GM18526 (cell line): ENCODE measurements around the gene ZRSR2.

ENCODE experiments used
- POLR2A ChIP-seq: IDR thresholded peaks from 3 replicates; pipeline ENCODE4 v1.6.1; 2011; ENCODE audit not compliant: insufficient read length; ENCODE audit errors: extremely low read depth

Gene ZRSR2, protein sequence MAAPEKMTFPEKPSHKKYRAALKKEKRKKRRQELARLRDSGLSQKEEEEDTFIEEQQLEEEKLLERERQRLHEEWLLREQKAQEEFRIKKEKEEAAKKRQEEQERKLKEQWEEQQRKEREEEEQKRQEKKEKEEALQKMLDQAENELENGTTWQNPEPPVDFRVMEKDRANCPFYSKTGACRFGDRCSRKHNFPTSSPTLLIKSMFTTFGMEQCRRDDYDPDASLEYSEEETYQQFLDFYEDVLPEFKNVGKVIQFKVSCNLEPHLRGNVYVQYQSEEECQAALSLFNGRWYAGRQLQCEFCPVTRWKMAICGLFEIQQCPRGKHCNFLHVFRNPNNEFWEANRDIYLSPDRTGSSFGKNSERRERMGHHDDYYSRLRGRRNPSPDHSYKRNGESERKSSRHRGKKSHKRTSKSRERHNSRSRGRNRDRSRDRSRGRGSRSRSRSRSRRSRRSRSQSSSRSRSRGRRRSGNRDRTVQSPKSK

DNA sequence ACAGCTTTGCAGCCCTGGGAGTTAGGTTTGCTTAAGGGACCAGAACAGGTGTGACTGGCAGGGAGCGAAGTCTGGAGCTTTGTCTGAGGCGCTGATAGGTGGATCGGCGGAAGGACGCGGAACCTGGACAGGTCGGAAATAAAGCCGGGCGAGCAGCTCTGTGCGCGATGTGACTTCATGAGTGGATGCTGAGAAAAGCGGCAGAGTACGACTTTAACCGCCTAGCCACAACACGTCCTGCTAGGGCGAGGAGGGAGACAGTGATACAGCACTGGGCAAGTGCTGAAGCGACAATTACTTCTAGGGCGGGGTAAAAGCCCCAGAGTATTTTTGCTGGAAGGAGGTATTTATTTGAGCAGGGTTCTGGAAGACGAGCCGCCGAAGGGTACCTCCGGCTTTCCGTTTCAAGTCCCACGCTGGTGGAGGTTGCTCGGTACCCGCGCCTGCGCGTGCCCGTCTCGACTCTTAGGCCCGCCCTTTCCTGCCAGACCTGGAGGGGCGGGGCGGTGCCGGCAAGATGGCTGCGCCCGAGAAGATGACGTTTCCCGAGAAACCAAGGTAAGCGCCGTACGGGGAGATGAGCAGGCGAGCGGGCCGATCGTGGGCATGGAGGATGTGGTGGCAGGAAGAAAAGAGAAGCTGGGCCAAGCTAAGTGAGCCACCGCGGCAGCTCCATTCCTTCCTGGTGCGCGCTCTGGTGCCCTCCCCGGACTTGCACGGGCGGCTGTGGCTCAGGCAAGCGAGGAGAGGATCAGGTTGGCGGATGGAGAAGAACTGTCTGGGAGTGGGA lies at the start of gene ZRSR2:
ZRSR2 (plus strand) TSS at position 506 of the 790 bp plus-strand sequence; CDS start at position 518, 12 bp downstream.
- TF ChIP-seq POLR2A: peak; percentile 88

DNA sequence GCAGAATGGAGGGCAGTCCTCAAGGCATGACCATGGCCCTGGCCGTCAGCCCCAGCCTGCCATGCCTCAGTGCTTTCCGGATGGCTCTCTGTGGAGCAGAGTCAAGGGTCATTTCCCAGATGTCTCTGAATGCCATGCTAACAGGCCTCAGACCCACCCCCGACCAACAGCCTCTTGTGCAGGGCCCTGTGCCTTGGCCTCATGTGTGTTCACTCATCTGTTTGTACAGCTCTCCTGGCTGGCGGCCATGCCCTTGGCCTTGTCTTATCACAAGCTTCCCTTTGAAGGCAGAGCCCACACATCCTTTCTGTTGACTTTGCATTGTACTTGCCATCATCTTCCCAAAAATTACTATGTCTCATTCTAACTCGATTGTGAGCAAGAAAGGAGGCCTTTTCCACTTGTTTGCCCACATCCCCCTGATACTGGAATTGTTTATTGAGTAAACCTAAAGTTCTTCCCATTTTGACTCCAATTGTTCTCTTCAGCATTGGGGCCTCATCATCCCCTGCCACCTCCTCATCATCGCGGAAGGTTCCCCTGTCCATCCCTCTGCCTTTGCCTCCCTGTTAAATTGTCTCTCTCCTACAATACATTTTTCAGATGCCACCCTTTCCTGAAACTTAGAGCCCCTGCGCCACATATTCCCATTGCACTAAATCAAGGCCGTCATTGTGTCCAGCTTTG lies 46.0 kb upstream of the ZRSR2 start:
- TF ChIP-seq POLR2A: no peak

DNA sequence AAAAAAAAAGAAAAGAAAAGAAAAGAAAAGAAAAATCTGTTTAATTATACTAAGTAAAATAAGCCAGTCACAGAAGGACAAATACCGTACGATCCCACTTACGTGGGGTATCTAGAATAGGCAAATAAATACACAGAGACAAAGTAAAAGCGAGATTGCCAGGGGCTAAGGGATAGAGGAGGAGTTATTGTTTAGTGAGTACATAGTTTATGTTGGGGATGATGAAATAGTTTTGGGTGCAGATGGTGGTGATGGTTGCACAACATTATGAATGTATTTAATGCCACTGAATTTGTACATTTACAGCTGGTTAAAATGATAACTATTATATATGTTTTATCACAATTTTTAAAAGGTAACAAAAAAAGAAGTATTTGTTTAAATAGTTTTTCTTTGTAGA lies 45.1 kb upstream of the ZRSR2 start:
- TF ChIP-seq POLR2A: no peak

DNA sequence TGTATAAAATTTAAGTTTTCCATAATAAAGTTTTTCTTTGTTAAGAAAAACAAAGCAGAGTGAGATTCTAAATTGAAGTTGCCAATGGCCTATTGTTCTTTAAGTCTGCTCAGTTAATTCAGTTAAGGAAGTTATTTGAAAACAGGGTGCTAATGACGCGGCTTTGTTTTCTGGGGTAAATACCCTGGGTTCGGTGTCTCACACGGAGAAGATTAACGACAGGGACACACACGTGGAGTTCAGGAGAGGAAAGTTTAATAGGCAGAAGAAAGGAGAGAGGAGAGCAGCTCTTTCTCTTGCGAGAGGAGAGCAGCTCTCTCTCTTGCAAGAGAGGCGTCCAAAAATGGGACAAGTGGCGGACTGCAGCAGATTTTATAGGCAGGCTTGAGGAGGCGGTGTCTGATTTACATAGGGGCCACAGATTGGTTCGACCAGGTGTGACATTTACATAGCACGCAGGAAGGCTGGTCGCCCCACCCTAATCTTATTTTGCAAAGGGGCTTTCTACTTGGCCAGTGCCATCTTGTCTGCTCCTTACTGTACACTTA lies 42.6 kb upstream of the ZRSR2 start:
- no peak for TF ChIP-seq POLR2A

DNA sequence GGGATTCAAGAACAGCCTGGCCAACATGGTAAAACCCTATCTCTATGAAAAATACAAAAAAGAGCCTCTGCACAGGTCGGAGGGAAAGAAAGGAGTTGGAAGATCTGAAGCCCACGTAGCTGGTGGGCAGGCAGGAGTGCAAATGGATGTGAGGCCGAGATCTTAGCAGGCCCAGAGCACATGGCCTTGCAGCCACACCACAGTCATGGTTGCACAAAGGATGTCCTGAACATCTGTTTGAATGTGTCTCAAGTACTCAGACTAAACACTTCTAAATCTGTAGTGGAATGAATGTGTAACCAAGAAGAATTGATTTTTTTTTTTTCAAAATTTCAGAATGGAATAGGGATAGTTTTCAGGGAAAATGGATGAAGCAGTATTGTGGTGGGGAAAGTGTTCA lies 41.4 kb upstream of the ZRSR2 start:
- TF ChIP-seq POLR2A: no peak

DNA sequence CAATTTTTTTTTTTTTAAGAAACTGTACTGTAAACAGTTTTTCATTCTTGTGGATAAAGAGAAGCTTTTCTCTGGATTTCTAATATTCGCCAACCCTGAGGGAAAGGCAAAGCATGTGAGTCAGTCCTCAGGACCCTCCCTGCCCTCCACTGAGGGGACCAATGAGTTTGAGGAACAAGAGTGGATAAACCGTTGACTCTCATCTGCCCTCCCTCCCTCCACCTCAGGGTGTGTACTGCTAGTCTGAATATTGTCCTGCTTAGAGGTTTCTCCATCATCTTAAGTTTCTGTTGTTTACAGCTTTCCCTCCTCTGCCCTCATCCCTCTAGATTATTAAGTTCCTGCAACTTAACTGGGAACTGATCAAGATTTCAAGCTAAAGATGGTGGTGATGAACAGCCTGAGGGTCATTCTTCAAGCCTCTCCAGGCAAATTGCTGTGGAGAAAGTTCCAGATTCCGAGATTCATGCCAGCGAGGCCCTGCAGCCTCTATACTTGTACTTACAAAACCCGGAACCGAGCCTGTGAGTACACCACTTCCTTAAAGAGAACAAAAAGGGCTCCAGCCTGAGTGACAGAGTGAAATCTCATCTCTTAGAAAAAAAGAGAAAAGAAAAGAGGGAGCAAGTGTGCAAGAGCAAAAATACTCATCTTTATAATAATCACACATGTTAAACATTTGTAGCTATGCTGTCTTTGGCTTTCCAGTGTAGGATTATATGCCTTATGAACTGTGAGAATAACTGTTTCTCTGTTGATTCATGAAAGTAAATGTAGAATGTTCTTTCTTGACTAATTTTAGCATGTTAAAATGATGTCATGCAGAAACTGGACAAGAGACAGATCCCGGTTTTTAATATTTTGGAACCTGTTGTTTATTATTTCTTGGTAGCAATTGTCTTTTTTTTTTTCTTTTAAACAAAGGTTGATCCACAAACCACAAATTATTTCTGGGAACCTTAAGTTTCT lies 40.4 kb upstream of the ZRSR2 start:
- TF ChIP-seq POLR2A: no peak

DNA sequence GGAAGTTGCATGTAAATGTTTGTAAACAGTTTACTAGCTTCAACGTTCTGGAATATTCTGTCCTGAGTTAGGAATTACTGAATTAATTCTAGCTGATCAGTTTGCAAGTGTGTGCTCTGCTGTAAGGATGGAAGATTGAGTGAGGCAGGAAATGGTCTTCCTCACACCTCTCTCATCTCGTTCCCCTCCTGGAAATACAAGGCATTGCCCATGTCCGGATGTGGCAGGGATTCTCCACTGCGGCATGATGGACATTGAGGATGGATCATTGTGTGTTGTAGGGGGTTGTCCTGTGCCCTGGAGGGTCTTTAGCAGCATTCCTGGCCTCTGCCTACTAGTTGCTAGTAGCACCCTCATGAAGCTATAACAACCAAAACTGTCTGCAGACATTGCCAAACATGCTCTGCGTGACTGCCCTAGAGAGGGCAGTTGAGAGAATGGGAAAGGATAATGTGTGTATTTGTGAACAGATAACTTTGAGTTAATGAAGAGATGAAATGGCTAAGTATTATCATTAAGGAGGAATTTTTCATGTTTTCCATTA lies 39.6 kb upstream of the ZRSR2 start:
- no peak for TF ChIP-seq POLR2A

DNA sequence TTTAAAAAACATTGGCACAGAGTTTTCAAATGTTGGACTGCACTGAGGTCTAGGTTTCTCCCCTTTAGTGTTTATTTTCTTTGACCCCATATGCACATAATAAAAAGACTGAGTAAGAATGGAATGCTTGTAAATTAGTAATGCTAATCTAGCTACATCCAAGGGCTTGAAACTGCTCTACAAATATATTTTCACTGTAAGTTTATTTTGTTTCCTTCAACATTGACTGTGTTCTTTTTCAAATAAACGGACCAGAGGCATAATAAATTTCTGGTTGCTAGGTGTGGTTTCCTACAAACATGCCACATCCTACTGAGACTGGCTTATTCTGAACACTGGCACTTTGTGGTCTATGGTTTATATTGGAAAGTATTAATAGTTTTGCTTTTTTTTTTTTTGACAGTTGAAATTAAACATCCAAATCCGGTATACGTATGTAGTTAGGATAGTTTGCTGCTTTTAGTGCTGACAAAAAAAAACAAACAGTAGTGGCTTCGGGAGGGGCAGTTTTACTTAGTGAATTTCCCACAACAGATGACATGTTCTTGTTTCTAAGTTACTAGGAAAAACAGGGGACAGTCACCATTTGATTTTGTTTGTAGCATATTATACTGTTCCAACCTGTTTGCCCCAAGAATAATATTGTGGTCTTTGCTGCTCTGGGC lies 39.0 kb upstream of the ZRSR2 start:
- no peak for TF ChIP-seq POLR2A

DNA sequence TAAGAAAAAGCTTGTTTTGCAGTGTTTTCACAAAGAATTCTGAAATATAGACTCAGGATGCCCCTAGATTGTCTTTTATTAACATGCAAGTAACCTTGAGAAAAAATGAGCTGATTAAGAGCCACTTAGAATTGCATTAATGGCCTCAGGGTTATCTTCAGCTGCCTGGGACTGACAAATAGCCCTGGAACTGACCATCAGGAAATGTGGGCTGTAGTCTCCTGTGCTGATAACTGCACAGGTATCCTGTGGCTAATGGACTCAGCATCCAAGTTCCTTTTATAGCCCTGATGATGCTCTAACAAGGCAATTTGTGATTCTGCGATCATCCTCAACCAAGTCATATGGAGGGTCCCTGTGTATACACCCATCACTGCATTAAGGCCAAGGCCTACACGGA lies 35.2 kb upstream of the ZRSR2 start:
- TF ChIP-seq POLR2A: no peak

DNA sequence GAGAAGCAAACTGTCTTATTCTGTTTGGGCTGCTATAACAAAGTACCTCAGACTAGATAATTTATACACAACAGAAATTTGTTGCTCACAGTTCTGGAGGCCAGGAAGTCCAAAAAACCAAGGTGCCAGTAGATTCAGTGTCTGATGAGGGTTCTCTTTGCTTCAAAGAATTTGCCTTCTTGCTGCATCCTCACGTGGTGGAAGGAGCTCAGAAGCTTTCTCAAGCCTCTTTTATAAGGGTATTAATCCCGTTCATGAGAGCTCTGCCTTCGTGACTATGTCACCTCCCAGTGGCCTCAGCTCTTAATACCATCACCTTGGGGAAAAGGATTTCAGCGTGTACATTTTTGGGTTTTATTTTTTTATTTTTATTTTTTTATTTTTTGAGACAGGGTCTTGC lies 32.1 kb upstream of the ZRSR2 start:
- TF ChIP-seq POLR2A: no peak

DNA sequence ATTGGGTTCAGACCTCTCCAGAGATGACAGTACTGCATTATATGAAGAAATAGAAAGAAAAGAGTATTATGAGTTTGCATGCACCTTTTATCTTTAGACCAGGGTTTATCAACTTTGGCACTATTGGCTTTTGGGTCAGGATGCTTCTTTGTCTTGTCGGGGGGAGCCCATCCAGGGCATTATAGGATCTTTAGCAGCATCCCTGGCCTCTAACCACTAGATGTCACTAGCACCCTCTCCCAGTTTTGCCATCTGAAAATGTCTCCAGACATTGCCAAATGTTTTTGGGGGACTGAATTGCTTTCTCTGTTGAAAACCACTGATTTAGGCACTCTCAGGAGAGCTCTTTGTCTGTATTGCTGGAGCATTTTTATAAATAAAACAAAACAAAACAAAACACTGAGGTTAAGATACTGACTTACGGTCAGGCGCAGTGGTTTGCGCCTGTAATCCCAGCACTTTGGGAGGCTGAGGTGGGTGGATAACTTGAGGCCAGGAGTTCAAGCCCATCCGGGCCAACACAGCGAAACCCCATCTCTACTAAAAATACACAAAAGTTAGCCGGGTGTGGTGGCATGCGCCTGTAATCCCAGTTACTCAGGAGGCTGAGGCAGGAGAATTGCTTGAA lies 28.6 kb upstream of the ZRSR2 start:
- TF ChIP-seq POLR2A: no peak

DNA sequence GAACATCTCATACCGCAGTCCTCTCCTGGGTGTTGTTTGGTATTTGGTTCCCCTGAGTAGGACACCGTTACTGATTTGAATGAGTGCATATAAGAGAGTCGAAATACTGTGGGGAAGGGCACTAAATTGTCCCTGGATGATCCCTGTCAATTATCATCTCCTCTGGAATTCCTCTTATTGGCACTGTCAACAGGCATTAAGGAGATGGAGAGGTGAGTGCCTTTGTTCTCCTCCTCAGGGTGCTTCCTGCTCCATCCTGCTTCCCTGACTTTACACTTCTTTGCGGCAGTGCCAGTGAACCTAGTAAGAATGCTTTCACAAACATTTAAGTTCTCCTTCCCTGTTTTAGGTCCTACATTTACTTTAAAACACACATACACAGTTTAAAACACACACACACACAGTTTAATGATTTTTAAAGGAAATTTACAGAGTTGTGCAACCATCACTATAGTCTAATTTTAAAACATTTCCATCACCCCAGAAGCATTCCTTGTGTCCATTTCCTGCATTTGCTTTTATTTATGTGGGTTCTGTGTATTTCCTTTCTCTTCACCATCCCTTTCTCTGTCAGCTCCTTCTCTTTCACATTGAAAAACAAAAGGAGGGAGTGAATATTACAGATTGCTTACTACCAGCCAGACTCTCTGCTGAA lies 20.9 kb upstream of the ZRSR2 start:
- TF ChIP-seq POLR2A: no peak
